Amygdala (tissue), 56 donors: Measurements from ENCODE around the gene LRP3.

Experiments
- DNase-seq, 56 donors: peaks; one replicate each; lab custom pipeline; 2025; lab: John Stamatoyannopoulos, UW

Gene LRP3

DNA sequence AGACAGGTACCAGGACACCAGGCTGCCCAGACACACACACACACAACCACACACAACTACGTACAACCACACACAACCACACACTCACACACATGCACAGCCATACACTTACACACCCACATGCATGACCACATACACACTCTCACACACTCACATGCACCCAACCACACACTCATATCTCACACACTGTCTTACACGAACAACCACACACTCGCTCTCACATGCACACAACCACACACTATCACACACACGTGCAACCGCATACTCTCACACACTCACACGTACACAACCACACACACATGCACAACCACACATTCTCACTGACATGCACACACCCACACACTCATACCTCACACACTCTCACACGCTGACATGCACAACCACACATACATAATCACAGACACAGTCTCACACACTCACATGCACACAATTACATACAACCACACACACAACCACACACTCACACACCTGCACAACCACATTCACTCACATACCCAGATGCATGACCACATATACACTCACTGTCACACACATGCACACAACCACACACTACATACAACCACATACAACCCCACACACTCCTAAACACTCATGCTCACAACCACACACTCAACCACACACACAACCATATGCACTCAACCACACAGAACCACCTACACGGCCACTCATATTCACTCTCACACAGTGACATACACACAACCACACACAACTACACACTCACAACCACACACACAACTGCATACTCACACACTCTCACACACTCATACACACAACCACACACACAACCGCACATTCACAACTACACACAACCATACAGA, 39.1 kb downstream of the LRP3 start:
- DNase-seq: no peak

DNA sequence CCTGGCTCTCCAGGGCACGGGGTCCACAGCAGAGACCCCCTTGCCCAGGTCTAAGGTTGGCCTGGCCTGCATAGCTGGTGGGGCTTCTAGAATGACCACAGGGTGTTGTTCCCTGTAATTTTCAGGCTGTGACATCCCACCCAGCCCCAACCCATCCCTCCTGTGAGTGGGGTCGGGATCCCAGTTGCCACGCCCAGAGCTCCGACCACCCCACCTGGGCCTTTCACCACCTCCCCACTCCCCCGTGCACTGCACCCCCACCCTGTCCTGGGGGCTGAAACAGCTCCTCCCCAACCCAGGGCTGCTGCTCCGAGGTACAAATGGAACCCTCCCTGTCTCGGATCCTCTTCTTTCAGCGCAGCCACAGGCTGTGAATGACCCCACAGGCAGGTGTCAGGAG, 40.0 kb downstream of the LRP3 start:
- DNase-seq: no peak

DNA sequence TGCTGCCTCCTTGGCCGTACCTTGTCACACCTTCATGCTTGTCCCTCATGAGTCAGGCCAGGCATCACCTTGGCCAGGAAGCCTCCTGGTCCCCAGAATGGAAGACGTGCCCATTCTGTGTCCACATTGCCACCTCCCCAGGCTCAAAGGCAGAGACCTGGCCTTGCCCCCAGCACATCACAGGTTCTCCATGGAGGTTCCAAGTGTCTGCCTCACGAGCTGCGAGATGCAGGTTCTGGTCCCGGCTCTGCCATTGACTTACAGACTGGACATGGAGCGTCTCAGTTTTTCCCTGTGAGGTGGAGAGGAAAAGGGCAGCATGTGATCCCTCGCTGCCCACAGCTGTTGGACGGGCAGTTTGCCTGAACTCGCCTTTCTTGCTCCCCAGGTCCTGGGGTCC, 40.6 kb downstream of the LRP3 start:
- no peak for DNase-seq

- DNase-seq: peak in 40 of 56 donors; percentile 18 to 86 (median 44)
These were observed 41.3 kb downstream of the LRP3 start for GRCh38 chr19:33235269-33235995.

- no peak for DNase-seq
These were observed 41.8 kb downstream of the LRP3 start for GRCh38 chr19:33235996-33236350.

GRCh38 chr19:33236696-33237390, 42.7 kb downstream of the LRP3 start:
- DNase-seq: no peak

DNA sequence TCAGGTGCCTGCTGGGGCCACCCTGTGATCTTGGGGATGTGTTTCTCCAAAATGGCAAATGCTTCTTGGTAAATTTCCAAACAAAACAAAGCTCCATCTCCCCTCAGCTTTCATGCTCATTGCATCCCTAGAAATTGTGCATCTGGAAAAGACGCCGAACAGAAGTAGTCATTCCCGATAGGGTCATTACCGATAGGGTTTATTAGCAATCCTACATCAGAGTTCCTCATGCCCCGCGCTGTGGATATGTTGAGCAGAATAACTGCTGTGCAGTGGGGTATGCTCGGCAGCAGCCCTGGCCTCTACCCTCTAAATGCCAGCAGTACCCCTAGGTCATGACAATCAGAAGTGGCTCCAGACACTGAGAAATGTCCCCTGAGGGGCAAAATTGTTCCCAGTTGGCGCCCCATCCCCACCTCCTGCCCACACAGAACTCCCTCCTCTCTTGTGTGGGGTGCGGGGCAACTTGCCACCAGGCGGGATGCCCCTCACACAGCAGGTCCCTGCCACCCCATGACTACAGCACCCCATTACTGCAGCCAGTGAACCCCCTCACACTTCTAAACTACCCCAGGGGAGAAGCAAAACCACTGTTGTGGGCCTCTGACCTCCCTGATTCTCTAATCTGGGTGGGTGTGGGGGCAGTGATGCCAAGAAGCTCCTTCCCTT, 44.5 kb downstream of the LRP3 start:
- no peak for DNase-seq

GRCh38 chr19:33239223-33239975, 45.3 kb downstream of the LRP3 start:
- no peak for DNase-seq

GRCh38 chr19:33240181-33240771, 46.1 kb downstream of the LRP3 start:
- no peak for DNase-seq

DNA sequence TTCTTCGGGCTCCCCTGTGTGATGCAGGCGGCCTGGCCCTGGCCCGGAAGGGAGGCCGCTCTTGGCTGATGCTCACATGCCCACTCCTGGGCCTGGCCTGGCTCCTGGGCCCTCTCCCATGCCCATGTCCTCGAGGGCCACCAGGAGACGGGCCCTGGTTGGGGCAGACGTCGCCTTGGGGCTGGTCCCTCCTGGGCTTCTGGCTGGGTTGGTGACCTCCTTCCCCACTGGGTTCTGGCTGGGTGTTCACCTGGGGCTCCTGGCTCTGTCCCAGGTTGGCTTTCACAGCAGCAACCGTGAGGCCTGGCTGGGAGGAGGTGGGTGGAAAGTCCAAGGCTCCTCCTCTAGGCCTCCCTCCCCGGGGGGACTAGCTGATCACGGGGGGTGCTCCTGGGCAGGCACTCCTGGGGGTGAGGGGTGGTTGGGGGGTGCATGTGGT, 47.0 kb downstream of the LRP3 start:
- peak in 2 of 56 donors; percentile 36 to 61 for DNase-seq

DNA sequence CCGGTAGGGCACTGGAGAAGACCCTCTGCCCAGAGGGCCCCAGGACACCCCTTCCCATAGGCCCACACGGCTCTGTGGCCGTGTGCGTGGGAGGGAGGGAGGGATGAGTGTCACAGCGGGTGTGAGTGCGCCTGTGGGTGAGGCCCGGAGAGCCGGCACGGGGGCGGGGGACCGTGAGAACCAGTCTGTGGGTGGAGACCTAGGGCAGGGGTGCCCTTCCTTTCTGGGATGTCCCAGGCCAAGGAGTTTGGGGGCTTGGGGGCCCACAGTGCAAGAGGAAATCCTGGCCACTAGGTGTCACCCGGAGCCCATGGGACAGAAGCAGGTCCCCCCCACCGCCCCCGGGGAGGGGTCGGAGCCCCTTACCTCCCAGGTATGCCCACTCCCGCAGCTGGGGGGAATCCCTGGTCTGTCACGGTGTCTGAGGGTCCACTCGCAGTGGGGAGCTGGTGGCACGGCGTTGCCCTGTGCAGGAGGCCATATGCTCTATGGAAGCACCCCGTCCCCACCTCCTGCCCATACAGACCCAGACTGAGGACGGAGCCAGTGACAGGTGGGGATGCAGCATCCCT, 47.5 kb downstream of the LRP3 start:
- peak in 8 of 56 donors; percentile 11 to 61 (median 26) for DNase-seq

GRCh38 chr19:33242131-33242530, 48.0 kb downstream of the LRP3 start:
- DNase-seq: no peak

GRCh38 chr19:33242911-33243310, 48.8 kb downstream of the LRP3 start:
- DNase-seq: no peak

- no peak for DNase-seq
These were observed 52.0 kb downstream of the LRP3 start for GRCh38 chr19:33245948-33246708.

- no peak for DNase-seq
These were observed 52.7 kb downstream of the LRP3 start for GRCh38 chr19:33246709-33247440.

DNA sequence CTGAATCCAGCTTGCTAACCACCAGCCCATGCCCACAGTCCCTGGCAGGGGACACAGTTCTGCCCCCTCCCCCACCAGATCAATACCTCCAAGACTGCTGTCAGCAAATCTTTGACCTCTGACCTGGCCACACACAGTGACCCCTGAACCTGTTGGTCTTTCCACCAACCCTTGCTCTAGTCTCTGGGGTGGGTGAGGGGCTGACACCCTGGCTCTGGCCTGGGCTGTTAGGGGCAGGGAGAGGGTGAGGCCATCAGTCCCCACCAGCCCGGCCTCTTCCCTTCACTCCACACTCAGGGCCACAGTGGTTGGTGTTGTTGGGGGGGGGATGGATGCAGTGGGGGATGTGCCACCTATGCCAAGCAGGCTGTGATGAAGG, 53.3 kb downstream of the LRP3 start:
- DNase-seq: no peak

GRCh38 chr19:33248104-33248503, 54.0 kb downstream of the LRP3 start:
- DNase-seq: no peak

DNA sequence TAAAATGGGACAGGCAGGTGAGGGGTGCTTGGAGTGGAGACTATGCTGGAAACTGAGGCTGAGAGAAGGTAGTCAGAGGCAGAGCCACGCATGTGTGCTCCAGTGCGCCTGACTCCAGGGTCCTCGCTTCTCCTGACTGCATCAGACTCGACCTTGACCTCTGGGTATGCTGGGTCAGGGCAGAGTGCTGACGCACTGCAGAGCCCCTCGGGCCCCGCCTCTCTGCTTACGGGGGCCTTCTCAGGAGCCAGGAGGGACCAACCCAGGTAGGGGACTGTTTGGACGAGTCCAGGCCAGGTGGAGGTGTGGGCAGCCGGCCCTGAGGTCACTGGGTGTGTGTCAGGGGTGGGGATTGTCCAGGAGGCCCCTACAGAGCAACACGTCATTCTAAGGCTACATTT, 54.4 kb downstream of the LRP3 start:
- no peak for DNase-seq
